ENCODE measurements around the gene KYAT1.

GRCh38 chr9:128846680-128847030, 35.1 kb downstream of the KYAT1 start:
- TF ChIP-seq TAF1 (IDR thresholded peaks at IDR 0.05; ENCODE audit: low read depth, low read length) (no peak), CTCF (IDR thresholded peaks at IDR 0.05; ENCODE audit: control extremely low read depth in 1 of 3, insufficient read depth in 1 of 3, low read depth in 1 of 3, low read length in 3 of 3) (no peak), EP300 (IDR thresholded peaks at IDR 0.05; ENCODE audit: borderline replicate concordance in 1 of 2, low read depth in 2 of 2, low read length in 2 of 2) (no peak), NRF1 (IDR thresholded peaks at IDR 0.05; ENCODE audit: low read depth, low read length) (no peak), JUN (IDR thresholded peaks at IDR 0.05; ENCODE audit: low read depth, low read length) (no peak), POLR2AphosphoS5 (IDR thresholded peaks at IDR 0.05; ENCODE audit: low read depth, low read length) (no peak), POLR2A (IDR thresholded peaks at IDR 0.05; ENCODE audit: control extremely low read depth in 1 of 2, low read depth in 2 of 2, low read length in 2 of 2) (no peak), FOSL1 (IDR thresholded peaks at IDR 0.05; ENCODE audit: insufficient read depth, low read depth, low read length) (no peak), BCL11A (IDR thresholded peaks at IDR 0.05; ENCODE audit: low read depth in 2 of 2, low read length in 2 of 2) (no peak), SIRT6 (IDR thresholded peaks at IDR 0.05; ENCODE audit: low read length) (no peak), RAD21 (IDR thresholded peaks at IDR 0.05 in 1 of 2, conservative IDR thresholded peaks at IDR 0.05 in 1 of 2; ENCODE audit: low read depth in 2 of 2, low read length in 2 of 2) (no peak), E2F6 (IDR thresholded peaks at IDR 0.05) (no peak), SIN3A (conservative IDR thresholded peaks at IDR 0.05 in 1 of 2, IDR thresholded peaks at IDR 0.05 in 1 of 2; ENCODE audit: low read depth in 1 of 2, low read length in 2 of 2) (no peak)

All from H1 (cell line).